HK-2 (cell line): ENCODE results near the gene CLIC3.

Experiments
- DNase-seq: peaks from one replicate; pipeline ENCODE4 v3.0.0-alpha.2; 2018; ENCODE audit not compliant: unreplicated experiment

CLIC3 gene

DNA sequence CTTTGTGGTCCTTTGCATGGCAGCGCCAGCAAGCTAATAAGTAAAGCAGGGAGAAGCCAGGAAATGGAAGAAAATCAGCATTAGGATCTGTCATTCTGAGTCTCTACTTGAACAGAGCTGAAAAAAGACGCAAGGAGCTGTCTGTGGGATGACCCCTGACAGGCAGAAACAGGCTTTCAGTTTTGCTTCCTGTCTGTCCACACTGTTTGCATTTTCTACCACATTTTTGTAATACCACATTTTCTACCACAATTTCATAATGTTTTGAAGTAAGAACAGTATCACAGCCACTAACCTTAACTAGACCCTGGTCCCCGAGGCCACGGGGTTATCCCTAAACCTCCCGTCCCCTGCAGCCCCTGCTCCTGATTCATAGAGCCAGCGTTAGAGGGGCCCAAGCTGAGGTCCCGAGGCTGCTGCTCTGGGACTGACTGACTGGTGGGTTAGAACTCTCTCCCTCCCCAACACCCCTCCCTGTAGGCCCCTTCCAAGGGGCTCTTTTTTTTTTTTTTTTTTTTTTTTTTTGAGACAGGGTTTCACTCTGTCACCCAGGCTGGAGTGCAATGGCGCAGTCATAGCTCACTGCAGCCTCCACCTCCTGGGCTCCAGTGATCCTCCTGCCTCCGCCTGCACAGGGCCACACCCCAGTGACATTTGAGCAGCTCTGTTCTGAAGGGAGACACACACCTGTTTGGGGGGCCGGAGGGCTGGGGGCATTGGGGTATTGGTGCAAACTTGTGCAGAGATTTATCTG lies 4.0 kb upstream of the CLIC3 start:
- no peak for DNase-seq

DNA sequence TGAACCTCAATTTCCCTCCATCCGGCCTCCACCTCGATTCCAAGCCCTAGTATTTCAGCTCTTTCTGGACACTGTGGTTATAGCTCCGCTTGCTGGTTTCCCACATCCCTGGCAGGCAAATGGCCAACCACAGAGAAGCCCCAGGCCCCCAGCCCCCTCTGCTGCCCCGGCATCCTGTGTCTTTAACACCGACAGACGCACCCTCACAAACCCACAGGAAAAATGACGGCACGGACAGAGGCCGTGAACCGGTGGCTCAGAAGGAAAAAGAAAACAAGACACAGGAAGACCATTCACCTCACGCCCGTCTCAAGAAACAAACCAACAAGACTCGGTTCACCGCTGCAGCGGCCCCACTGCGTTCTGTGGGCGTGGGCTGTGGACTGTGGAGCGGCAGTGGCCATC lies 1.5 kb upstream of the CLIC3 start:
- no peak for DNase-seq

DNA sequence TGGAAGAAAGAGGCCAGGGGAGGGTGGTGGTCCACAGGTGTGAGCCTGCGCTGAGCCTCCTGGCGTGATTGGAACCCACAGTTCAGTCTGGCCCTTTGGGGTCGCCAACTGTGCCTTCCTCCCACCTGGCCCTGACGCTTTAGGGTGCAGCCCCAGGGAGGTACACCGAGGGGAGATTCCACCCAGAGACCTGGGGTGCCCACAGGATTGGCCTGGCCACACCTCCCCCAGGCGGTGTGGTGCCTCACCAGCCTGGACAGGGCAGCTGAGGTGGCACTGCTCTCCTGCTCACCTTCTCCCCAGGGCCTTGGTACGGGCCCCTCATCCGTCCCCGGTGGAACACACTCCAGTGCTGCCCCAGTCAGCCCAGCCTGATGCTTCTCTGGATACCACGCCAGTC lies 1.0 kb upstream of the CLIC3 start:
- no peak for DNase-seq

DNA sequence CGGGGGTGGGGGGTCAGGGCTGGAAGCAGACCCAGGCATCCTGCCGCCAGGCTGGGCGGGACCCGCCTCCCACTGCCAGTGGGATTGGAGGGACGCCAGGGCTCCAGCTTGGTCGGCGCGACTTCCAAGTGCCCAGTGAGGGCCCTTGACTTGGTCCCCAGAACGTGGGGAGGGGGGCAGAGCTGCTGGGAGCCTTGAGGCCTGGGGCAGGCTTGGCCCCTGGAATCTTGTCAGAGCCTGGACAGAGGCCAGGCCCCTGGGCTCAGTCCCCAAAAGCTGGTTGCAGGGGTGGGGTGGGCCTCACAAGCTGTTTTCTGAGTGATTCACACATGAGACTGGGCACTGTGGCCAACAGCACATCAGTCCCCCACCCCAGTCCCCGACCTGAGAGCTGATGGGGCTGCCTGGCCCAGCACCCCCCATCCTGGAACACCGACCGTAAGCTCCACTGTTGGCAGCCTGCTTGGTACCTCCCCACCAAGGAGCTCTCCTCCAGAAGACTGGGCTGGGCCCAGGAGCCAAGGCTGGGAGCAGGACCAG lies 526 bp downstream of the CLIC3 start:
- DNase-seq: peak; percentile 24

DNA sequence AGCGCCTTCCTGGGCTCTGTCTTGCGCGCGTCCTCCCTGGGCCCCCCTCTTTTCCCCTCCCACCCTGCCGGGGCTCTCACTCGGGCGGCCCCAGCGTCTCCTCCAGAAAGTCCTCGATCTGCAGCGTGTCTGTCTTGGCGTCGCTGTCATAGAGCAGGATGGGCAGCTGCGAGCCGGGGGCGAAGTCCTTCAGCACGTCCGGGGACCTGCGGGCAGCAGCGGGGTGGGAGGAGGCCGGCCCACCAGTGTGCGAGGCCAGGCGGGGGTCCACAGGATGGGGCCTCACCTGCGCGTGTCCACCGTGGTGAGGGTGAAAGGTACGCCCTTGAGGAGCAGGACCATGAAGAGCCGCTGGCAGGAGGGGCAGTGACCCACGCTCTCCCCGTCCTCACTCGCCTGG lies 1.0 kb downstream of the CLIC3 start:
- no peak for DNase-seq

DNA sequence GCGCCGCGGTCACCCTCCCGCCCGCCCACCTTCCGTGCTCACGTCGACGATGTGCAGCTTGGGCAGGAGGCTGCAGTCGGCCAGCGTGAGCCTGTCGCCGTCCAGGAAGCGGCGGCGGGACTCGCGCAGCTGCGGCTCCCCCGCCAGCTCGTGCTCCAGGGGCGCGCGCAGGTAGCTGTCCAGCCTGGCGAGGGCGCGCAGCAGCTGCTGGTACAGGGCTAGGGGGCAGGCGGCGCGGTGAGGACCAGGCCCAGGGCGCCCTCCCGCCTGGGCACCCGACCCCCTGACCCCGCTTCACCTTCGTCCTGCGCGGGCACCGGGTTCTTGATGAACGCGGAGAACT lies 1.5 kb downstream of the CLIC3 start:
- no peak for DNase-seq

DNA sequence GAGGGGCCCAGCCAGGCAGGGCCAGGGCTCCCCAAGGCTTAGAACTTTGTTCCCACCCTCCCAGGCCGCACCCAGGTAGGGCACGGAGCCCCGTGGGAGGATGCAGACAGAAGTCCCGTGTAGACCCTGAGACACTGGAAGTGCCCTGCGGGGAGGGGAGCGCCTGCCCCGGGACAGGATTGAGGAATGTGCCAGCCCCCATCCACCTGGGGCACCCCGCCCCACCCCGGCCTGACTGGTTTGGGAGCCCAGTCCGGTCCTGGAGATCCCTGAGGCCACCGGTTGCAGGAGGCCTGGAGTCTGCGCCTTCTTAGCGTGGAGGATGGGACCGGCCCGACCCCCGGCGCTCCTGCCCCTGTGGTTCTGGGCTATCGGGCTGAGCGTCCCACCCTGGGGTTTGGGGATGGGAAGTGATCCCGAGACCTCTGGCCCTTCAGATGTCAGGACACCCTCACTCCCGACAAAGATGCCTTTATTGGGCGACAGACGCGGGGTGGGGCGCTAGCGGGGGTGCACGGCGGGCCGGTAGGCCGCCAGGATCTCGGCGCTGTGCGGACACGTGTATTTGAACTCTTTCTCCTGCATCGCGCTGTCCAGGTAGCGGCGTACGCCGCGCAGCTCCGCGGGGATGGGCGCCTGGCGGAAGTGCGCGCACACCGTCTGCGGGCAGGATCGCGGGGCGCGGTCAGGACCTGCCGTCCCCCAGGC lies 2.0 kb downstream of the CLIC3 start:
- DNase-seq: no peak

DNA sequence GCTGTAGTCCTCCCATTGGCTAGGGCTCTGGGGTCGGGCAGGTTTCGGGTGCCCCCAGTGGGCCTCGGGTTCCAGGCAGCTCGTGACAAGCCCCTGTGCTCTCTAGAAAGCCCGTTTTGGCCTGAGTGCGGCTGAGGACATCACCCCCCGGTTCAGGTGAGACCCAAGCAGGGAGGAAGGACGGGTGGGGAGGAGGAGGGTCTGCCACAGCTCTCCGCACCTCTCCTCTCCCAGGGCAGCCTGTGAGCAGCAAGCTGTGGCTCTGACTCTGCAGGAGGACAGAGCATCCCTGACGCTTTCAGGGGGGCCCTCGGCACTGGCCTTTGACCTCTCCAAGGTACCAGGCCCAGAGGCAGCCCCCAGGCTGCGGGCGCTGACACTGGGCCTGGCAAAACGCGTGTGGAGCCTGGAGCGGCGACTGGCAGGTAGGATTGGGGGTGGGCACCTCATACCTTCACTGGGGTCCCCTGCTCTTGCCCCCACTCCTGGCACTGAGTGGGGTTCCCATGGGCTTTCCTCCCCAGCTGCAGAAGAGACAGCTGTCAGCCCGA lies 3.5 kb downstream of the CLIC3 start:
- DNase-seq: no peak

DNA sequence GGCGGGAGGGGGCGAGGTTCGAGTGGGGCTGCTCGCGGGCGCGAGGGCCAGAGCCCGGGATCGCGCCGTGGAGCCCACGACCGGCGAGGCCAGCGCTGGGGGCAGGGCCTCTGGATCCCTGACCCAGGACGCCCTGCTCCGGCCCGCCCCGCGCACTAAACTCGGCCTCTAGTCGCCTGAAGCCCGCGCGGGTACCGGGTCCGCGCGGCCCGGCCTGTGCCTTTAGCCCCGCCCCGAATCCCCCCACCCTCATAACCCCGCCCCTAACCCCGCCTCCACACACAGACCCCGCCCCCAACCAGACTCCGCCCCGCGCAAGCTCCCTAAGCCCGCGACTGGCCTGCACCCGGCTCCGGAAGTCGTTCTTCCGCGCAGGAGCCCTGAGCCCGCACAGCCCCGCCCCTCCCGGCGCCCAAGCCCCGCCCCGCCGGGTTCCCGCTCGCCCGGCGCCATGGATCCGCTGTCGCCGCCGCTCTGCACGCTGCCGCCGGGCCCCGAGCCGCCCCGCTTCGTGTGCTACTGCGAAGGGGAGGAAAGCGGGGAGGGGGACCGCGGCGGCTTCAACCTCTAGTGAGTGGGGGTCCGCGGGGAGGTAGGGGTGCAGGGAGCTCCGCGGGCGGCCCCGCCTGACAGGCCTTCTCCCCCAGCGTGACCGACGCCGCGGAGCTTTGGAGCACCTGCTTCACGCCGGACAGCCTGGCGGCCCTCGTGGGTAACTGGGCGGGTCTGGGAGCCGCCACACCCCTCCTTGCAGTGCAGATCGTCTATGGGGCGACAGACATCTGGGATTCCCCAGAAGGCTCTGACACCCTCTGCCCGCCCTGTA lies 4.2 kb downstream of the CLIC3 start, which contains the start of gene PAXX:
Gene PAXX, plus strand, starts transcription at position 430 of the 826 bp plus-strand sequence. Its CDS starts 22 bp downstream, at position 452.
- DNase-seq: peak; percentile 97

DNA sequence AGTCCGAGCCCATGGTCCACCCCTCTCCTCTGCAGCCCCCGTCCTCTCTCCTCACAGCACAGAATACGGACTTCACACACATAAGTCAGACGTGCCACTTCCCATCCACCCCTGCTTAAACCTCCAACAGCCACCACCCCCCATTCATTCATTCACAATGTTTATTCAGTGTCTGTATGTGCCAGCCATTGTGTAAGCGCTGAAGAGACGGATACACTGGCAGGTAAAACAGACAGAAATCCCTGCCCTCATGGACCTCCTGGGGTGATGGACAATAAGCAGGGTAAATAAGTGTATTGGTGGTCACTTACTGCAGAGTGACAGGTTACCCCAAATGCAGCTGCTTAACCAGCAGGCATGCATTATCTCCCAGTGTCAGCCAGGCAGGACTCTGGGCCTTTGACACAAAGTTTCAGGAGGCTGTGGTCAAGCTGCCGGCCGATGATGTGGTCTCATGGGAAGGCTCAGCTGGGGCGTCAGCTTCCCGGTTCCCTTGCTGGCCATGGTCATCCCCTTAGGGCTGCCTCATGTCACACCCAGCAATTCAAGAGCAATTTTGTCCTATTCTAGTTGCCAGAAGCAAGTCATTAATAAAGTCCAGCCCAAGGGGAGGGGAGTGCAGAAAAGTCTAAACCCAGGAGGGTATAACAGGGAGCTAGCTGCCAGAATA lies 6.0 kb downstream of the CLIC3 start:
- DNase-seq: no peak

DNA sequence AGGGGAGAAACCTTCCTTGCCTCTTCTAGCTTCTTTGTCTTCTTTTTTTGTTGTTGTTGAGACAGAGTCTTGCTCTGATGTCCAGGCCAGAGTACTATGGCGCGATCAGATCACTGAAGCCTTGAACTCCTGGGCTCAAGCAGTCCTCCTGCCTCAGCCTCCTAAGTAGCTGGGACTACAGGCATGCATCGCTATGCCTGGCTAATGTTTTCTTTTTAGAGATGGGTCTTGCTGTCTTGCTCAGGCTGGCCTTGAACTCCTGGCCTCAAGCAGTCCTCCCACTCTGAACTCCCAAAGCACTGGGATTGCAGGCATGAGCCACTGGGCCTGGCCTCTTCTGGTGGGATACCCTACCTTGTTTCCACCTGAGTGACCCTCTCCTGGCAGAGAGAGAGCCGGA lies 7.5 kb downstream of the CLIC3 start:
- no peak for DNase-seq

DNA sequence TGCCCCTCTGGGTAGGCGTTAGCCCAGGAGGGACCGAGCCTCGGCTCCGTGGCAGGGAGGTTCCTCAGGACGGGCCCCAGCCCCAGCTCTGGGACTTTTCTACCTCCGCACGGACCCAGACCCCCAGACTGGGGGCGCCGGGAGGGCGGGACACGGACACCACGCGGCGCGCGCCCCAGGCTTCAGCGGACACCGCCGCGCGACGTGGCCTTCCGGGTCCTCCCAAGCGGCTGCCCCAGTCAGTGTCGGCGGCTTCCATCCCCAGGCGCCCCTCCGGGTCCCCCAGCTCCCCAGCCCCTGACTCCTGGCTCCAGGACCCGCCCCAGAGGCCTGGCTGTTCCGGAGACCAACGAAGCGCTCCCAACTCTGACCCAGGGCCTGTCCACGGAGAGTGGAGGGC lies 10.5 kb downstream of the CLIC3 start:
- no peak for DNase-seq

DNA sequence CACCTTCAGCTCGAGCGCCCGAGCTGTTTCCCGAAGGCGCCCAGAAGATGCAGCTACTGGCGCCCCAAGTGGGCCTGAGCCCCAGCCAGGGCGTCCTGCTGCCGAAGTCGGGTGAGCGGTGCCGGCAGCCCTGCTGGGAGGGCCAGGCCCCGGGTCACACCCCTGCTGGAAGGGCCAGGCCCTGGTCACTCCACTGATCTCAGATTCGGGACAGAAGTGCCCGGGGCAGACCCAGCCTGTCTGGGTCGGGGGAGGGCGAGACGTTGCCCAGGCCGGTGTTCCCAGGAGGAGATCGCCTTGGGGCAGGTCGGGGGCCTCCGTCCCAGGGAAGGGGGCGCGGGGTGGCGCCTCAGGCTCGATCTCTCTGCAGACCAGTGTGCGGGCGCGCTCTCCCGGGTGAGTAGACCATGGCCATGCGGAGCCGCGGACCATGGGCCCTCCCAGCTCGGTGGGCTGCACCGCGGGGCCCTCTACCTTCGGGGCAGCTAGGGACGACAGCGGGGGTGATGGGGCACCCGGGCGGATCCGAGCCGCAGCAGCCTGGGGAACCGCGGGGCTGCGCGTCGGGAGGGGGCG lies 11.3 kb downstream of the CLIC3 start:
- DNase-seq: no peak

DNA sequence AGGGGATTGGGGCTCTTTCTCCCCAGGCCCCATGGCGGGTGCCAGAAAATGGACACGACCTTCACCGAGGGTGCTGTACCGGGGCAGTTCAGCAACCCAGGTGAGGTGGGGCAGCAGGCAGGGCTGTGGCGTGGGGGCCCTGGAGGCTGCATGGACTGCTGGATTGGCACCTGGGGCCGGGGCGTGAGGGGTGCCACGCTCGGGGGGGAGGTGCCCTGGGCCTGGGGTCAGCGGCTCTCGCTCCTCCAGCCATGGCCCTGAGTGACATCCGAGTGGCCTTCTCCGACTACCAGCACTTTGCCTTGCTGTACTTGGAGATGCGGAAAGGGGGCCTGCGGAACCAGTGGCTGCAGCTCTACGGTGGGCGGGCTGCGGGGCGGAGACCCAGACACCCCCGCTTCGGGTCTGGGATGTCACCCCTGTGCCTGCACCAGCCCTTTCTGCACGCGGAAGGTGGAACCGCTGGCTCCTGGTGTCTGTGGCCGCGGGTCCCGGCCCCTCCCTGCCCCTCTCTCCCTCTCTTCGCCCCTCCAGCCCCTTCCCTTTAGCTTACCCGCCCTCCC lies 11.8 kb downstream of the CLIC3 start:
- DNase-seq: no peak

DNA sequence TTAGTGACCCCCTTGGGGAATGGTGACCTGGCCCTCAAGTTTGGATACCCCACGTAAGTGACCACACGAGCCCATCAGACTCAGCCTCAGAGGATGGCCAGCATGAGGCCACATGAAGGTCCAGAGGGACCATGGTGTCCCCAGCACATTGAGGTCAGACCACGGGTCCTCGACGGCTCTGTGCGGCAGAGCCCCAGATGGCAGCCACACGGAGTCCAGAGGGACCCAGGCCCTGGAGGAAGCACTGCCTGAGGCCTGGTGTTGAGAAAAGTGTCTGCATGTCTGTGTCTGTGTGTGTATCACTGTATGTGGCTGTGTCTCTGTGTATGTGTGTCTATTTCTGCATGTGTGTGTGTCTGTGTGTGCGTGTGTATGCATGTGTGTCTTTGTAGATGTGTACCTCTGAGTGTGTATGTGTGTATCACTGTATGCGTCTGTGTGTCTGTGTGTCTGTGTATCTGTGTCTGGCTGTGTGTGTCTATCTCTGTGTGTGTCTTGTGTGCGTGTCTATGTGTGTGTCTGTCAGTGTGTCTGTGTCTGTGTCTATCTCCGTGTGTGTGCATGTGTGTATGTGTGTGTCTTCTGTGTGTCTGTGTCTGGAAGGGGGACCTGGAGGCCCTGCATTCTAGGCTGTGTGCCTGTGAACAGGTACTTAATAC lies 12.6 kb downstream of the CLIC3 start:
- no peak for DNase-seq

DNA sequence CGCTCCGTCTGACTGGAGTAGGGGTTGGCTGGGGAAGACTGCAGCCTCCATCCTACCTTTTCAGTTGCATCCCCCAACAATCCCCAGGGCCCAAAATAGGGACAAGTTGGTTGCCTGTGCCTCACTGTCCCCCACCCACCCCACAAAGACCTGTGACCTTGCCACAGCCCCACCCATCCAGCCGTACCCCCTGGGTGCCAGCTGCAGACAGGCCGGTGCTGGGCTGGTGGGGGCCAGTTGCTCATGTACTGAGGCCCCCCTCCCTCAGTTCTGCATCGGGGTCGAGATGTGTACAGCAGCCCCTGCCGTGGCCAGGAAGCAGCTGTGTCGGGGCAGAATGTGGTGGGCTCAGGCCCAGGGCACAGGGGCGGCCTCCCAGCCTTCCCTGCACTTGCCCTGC lies 13.2 kb downstream of the CLIC3 start:
- DNase-seq: no peak

DNA sequence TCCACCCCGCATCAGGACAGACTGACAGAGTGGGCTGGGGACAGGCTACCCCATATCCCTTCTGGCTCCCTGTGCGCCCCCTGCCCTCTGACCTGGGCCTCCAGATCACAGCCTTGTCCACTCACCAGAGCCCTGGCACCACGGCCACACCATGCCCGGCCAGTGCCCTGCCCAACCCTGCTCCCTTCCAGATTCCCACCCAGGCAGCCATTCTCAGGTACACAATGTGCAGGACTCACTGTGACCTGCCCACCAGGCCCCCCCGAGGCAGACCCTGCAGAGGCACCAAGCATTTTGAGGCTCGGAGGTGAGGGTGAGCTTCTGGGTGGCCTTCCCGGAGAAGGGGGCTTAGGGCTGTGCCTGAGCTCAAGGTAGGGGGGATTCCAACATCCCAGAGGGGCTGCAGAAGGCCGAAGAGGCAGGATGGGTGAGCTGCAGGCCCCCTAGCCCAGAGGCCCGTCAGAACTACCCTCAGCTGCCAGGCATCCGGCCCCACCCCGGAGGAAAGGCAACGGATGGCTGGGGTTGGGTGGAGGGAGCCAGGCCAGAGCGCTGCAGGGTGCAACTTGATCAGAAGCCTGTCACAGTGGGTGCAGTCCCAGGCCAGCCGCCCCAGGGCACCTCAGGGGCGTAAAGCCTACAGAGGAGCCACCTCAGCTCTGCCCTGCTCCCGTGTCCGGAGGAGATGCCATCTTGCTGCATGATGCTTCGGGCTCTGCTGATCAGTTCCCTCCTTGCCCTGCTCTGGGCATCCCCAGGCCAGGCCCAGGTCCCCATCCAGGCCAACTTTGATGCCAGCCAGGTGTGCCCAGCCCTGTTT lies 13.9 kb downstream of the CLIC3 start, which contains the start of gene LCNL1:
Gene LCNL1, plus strand, starts transcription at position 762 of the 820 bp plus-strand sequence. CDS start 594 bp downstream, outside the sequence.
- DNase-seq: no peak

DNA sequence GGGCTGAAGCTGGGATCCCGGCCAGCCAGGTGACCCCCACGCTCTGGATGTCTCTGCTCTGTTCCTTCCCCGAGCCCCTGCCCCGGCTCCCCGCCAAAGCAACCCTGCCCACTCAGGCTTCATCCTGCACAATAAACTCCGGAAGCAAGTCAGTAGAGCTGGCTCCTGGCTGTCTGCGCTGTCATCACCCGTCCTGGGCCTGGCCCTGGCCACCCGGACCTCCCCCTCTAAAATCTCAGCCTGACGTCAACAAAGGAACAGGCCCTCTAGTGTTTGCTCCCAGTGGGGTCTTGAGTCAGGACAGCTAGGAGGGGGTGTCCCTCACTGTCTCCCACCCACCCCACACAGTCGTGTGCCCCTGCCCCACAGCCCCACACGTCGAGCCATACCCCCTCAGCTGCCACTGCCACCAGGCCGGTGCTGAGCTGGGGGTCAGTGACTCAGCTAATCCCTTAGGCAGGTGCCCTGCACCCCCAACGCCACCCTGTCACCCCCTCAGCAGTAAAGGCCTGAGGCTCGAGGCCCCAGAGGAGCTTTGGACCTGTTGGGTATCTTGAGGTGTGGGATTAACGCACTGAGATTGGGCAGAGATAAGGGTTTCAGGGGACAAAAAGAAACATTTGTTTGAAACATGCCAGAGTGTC lies 14.7 kb downstream of the CLIC3 start:
- DNase-seq: no peak
